Stimulated activated CD4-positive, alpha-beta T cell treated with anti-CD3 and anti-CD28 coated beads, Interleukin-1b, Interleukin-23, amount 100 ng/mL, for 48 hours (primary cell): ENCODE data around the gene CIZ1.
"Not testable (repeated sequence)": the region's sequence is repeated elsewhere in the genome, so short reads cannot be mapped to it uniquely, and the experiment has no call there.

ENCODE experiments used
- DNase-seq: peaks from one replicate; pipeline ENCODE4 v3.0.0-alpha.2; 2020

The CIZ1 gene, protein sequence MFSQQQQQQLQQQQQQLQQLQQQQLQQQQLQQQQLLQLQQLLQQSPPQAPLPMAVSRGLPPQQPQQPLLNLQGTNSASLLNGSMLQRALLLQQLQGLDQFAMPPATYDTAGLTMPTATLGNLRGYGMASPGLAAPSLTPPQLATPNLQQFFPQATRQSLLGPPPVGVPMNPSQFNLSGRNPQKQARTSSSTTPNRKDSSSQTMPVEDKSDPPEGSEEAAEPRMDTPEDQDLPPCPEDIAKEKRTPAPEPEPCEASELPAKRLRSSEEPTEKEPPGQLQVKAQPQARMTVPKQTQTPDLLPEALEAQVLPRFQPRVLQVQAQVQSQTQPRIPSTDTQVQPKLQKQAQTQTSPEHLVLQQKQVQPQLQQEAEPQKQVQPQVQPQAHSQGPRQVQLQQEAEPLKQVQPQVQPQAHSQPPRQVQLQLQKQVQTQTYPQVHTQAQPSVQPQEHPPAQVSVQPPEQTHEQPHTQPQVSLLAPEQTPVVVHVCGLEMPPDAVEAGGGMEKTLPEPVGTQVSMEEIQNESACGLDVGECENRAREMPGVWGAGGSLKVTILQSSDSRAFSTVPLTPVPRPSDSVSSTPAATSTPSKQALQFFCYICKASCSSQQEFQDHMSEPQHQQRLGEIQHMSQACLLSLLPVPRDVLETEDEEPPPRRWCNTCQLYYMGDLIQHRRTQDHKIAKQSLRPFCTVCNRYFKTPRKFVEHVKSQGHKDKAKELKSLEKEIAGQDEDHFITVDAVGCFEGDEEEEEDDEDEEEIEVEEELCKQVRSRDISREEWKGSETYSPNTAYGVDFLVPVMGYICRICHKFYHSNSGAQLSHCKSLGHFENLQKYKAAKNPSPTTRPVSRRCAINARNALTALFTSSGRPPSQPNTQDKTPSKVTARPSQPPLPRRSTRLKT

GRCh38 chr9:128191406-128192046, at the start of gene CIZ1:
CIZ1 (minus strand) TSS chr9:128191572; CDS start chr9:128190857, 715 bp downstream.
- DNase-seq: peak; percentile 66

DNA sequence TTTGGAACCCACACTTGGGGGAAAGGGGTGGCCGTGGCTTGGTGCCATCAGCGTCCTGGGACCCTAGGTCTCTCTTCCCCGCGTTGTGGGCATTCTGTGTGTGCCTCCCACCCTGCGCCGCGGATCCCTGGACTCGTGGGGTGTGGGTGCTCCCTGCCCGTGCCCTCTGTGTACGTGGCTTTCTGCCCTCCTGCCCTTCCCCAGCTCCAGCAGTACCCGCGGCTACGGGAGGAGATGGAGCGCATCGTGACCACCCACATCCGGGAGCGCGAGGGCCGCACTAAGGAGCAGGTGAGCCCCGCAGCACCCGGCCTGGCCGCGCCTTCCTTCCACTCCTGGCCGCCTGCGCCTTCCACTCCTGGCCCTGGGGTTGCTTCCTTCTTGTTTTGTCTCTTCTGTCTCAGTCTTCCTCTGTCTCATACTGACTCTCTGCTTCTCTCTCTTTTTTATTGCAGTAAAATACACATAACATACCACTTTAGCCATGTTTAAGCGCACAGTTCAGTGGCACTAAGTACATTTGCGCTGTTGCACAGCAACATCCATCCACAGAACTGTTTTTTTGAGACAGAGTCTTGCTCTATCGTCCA, 42.5 kb upstream of the CIZ1 start:
- no peak for DNase-seq

GRCh38 chr9:128232528-128233428, 41.4 kb upstream of the CIZ1 start:
- no peak for DNase-seq

- DNase-seq: peak; percentile 19
These were observed 40.5 kb upstream of the CIZ1 start for GRCh38 chr9:128231638-128232527.

GRCh38 chr9:128230897-128231296, 39.5 kb upstream of the CIZ1 start:
- DNase-seq: not testable (repeated sequence)

DNA sequence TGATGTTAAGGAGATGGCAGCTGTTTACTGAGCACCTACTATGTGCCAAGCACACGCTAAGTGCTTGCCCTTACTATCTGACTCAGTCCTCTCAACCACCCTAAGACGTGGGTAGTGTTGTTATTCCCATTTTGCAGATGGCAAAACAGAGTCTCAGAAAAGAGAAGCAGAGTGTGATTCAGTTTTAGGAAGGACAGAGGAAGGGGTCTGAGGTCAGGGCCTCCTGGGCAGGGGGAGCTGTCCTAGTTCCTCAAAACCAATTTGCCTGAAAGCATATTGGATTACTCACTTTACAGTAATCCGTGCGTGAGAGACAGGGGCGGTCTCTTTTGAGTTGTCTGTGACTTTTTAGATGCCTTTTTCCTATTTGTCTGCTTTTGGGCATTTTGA, 35.0 kb upstream of the CIZ1 start:
- DNase-seq: no peak

DNA sequence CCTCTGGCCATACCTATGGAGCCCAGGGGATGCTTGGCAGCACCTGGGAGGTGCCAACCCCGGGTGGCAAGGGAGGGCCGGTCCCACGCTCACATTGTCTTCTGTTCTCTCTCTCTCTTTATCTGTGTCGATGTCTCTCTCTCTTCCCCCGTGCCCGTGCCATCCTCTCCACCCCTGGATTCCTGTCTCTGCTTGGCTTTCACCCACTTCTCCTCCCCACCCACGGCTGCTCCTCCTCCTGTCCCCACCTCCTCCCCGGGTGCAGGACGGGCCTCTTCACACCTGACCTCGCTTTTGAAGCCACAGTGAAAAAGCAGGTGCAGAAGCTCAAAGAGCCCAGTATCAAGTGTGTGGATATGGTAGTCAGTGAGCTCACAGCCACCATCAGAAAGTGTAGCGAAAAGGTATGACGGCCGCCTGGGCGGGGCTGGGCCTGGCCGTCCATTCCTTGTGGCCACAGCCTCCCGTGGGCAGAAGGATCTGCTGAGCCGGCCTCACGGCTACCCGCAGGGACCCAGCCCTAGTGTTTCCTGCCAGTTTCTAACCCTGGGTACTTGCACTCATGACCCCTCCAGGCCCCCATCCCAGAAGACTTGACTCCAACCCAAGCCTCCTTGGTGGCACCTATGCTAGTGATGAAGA, 34.5 kb upstream of the CIZ1 start:
- no peak for DNase-seq

DNA sequence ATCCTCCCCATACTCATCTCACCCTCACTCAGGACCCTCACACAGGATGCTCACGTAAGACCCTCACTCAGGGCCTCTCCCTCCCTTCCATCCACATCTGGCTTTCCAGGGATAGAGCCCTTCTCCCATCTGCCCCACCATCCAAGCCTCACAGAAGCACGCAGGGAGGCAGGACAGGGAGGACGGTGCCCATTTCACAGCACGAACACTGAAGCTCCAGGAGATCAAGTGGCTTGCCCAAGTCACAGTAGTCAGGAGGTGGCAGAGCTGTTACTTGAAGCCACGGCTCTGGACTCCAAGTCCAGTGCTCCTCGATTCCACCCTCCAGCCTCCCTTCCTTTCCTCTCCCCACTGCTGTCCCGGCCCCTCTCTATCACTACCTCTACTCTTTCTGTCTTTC, 33.5 kb upstream of the CIZ1 start:
- DNase-seq: no peak

DNA sequence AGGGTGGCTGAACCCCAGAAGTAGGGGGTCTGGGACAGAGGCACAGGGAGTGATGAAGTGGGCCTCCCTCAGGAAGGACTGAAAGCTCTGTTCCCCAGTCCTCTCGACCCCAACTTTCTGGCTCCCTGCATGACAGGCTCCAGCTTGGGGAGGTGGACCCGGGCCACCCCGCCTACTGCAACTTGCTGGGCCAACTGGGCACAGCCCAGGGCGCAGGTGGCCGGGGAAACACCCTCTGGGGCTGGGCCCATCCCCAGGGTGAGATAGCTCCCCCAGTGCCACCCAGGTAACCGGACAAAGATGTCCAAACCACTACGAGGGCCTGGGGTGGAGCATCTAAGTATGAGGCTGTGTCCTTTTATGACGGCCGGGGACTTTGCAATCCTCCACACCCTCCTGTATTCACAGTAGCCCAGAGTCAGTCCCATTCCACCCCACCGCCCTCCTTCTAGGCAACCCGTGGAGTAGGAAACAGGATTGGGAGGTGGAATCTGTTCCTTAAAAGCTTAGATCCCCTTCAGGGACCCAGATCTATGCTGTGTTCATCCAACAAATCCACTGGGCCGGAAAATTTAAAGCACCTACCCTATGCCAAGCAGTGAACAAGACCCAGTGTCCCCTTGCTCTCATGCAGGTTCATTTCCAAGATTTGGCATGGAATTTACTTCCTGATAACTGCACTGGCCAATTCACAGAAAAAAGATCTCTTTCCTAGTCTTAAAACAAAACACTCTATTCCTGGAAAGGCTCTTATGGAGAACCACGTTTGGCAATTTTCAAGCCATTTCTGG, 31.7 kb upstream of the CIZ1 start:
- DNase-seq: no peak

DNA sequence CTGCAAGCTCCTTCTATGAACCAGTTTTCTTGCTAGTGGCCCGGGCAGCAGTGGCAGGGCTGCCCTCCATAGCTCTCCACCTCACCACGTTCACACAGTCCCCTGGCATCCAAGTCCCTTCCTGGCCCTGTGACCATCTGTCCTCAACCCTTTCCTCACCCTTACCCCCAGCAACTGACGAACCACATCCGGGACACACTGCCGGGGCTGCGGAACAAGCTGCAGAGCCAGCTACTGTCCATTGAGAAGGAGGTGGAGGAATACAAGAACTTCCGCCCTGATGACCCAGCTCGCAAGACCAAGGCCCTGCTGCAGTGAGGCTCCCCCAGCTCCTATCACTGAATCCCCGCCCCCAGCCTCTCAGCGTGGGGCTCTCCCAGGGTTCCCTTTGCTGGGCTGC, 30.7 kb upstream of the CIZ1 start:
- DNase-seq: no peak

DNA sequence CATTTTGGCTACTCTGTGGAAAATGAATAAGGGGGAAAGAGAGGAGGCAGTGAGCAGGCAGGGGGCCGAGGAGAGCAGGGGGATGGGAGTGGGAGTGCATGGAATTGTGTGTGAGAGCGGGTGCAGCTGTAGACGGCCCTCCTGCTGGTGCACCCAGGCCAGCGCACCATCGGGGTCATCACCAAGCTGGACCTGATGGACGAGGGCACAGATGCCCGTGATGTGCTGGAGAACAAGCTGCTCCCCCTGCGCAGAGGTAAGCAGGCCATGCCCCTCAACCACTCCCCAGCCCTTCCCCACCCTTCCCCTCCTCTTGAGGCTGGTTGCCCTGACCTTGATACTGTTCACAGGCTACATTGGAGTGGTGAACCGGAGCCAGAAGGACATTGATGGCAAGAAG, 28.5 kb upstream of the CIZ1 start:
- no peak for DNase-seq

GRCh38 chr9:128218518-128219389, 27.4 kb upstream of the CIZ1 start:
- DNase-seq: peak; percentile 96

GRCh38 chr9:128218172-128218517, 26.8 kb upstream of the CIZ1 start:
- DNase-seq: no peak

DNA sequence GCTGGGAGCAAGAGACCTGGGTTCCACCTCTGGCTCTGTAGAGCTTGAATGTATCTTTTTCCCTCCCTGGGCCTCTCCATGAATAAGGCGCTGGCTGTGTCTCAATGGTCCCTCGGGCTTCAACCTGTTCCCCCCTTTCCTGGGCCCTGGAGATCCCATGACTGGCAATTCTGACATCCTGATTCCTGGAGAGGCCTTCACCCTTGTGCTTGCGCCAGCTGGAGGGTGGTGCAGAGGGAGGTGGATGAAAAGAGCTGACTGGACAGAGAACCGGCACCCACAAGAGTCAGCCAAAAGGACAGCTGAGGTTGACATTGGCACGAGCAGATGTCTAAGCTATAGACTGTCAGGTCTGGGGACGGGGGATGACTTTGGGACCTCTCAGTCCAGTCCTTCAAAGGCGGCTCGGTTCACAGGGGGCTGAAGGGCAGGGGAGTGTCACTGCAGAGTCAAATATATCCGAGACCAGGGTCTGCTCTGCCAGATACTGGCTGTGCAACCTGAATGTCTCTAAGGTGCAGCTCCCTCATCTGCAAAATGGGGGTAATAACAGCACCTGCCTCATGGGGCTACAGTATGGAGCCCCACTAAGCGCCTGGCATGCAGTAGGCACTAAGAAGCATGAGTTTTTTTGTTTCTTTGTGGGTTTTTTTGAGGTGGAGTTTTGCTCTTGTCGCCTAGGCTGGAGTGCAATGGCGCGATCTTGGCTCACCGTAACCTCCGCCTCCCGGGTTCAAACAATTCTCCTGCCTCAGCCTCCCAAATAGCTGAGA, 25.6 kb upstream of the CIZ1 start:
- DNase-seq: no peak

GRCh38 chr9:128215491-128216409, 24.4 kb upstream of the CIZ1 start:
- DNase-seq: no peak
